ENCODE data around the gene C20orf204.
A peak's percentile ranks its signal among the peaks of the same experiment; 100 is the strongest.

Gene C20orf204

GRCh38 chr20:64038224-64038564, 2.2 kb downstream of the C20orf204 start:
- H3K27ac ChIP-seq = no peak overlapping the region
- no peak overlapping the region for H3K9ac ChIP-seq (ENCODE audit: insufficient read length)
- no peaks in the 10 kb centered on the region for H3K36me3 ChIP-seq (ENCODE audit: insufficient read depth, low read length)

GRCh38 chr20:64038565-64039292, 2.7 kb downstream of the C20orf204 start:
- Histone ChIP-seq H3K36me3 (ENCODE audit: insufficient read depth, low read length) (no peaks in the 10 kb centered on the region), H3K4me3 (peak overlapping the region; percentile 79), H3K9me3 (ENCODE audit: low read depth, low read length) (no peaks in the 10 kb centered on the region), H3K27ac (no peak overlapping the region), H3K9ac (ENCODE audit: insufficient read length) (peak overlapping the region; percentile 53)
- peak; percentile 22; the same call in 1 of the 2 replicates for TF ChIP-seq POLR2AphosphoS5 (IDR thresholded peaks at IDR 0.05; ENCODE audit: borderline replicate concordance, low read depth, low read length)
- no peak for TF ChIP-seq FOXP2 (optimal IDR thresholded peaks at IDR 0.05; ENCODE audit: control extremely low read depth, extremely low read length, insufficient read depth)
- DNase-seq (ENCODE audit: low read depth, low spot score) = no peak

More at GRCh38 chr20:64038224-64038564, 2.2 kb downstream of the C20orf204 start:
- DNase-seq (ENCODE audit: low read depth, low spot score) = no peak
- TF ChIP-seq EZH2 (IDR thresholded peaks at IDR 0.05) = no peak
- no peak for TF ChIP-seq FOXP2 (optimal IDR thresholded peaks at IDR 0.05; ENCODE audit: control extremely low read depth, extremely low read length, insufficient read depth)
- no peak for TF ChIP-seq POLR2AphosphoS5 (IDR thresholded peaks at IDR 0.05; ENCODE audit: borderline replicate concordance, low read depth, low read length)
- Histone ChIP-seq H3K4me3 (peak overlapping the region; percentile 79), H3K9me3 (ENCODE audit: low read depth, low read length) (no peaks in the 10 kb centered on the region)

DNA sequence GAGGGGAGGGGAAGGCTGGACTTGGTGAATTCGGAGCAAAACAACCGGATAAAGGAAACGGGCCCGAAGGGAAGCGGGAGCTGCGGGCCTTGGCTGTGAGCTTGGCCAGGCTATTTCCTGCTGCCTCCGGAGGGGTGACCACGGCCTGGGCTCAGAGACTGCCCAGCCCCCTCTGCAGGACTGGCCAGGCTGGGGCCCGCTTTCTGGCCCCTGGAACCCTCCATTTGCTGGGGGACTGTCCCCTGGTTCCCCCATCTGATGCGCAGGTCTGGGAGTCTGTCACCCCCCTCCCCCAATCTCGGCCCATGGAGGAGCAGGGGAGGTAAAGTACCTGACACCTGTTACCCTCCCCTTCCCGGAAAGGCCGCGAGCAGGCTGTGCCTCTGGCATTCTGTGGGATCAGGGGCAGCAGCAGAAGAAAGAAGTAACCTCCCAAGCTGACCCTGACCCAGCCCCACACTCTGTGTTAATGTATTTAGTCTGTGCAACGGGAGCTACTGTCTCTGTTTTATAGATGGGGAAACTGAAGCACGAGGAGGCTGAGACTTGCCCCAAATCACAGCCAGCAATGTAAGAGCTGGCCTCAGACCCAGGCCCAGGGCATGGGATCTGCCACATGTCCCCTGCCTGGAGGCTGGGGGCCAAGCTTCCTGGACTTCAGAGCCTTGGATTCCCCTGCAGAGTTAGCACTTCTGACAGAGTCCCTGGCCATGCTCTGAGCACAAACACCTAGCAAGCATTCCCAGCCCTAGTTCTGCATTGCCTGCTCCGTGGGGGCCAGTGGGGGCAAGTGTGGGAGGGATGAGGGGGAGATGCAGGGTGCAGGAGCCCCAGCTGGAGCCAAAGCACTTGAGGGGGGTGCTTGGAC, 3.5 kb downstream of the C20orf204 start:
- no peak overlapping the region for H3K27ac ChIP-seq
- H3K9me3 ChIP-seq (ENCODE audit: low read depth, low read length) = no peaks in the 10 kb centered on the region
- peak overlapping the region; percentile 53 for H3K9ac ChIP-seq (ENCODE audit: insufficient read length)
- no peak for DNase-seq (ENCODE audit: low read depth, low spot score)
- TF ChIP-seq POLR2AphosphoS5 (IDR thresholded peaks at IDR 0.05; ENCODE audit: borderline replicate concordance, low read depth, low read length) (no peak), EZH2 (IDR thresholded peaks at IDR 0.05) (no peak), FOXP2 (optimal IDR thresholded peaks at IDR 0.05; ENCODE audit: control extremely low read depth, extremely low read length, insufficient read depth) (no peak)
- no peaks in the 10 kb centered on the region for H3K36me3 ChIP-seq (ENCODE audit: insufficient read depth, low read length)
- H3K4me3 ChIP-seq = peak overlapping the region; percentile 79

- H3K9me3 ChIP-seq (ENCODE audit: low read depth, low read length) = no peaks in the 10 kb centered on the region
- TF ChIP-seq FOXP2 (optimal IDR thresholded peaks at IDR 0.05; ENCODE audit: control extremely low read depth, extremely low read length, insufficient read depth) (no peak), POLR2AphosphoS5 (IDR thresholded peaks at IDR 0.05; ENCODE audit: borderline replicate concordance, low read depth, low read length) (no peak), EZH2 (IDR thresholded peaks at IDR 0.05) (no peak)
- H3K9ac ChIP-seq (ENCODE audit: insufficient read length) = no peak overlapping the region
Observed at GRCh38 chr20:64040231-64041039, 4.5 kb downstream of the C20orf204 start.

DNA sequence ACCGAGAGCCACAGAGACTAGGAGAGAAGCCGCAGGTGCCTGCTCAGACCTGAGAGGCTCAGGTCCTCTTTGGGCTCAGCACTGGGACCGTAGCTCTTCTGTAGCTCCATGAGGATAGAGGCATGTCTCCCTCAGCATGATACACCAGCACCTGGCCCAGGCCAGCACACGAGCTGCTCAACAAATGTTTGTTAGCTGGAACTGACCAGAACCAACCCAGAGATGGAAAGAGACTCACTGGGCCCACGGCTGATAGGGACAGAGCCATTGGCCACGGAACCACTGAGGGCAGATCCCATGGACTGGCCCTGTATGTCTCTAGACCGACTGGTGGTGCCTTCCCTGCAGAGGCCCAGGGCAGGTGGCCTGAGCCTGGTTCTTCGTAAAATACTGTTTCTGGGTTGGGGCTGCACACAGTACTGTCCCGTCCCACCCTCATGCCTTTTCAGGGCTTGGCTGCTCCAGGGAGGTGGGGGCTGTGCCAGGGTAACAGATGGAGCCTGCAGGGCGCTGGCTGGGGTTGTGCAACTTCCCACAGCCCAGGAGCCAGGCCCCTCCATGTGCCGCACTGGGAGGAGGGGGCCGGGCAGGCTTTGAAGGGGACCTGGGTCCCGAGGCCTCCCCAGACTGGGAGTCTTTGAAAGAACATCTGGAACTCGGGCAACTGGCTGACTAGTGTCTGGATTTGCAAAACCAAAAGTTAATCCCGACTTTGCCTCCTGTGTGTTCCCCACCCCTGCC, 5.2 kb downstream of the C20orf204 start:
- peak overlapping the region; percentile 42 for H3K4me3 ChIP-seq
- no peaks in the 10 kb centered on the region for H3K36me3 ChIP-seq (ENCODE audit: insufficient read depth, low read length)
- no peak for TF ChIP-seq EZH2 (IDR thresholded peaks at IDR 0.05)
- TF ChIP-seq FOXP2 (optimal IDR thresholded peaks at IDR 0.05; ENCODE audit: control extremely low read depth, extremely low read length, insufficient read depth) = no peak
- TF ChIP-seq POLR2AphosphoS5 (IDR thresholded peaks at IDR 0.05; ENCODE audit: borderline replicate concordance, low read depth, low read length) = no peak
- peak overlapping the region; percentile 85 for H3K27ac ChIP-seq
- H3K9me3 ChIP-seq (ENCODE audit: low read depth, low read length) = no peaks in the 10 kb centered on the region
- H3K9ac ChIP-seq (ENCODE audit: insufficient read length) = no peak overlapping the region
- no peak for DNase-seq (ENCODE audit: low read depth, low spot score)

More at GRCh38 chr20:64040231-64041039, 4.5 kb downstream of the C20orf204 start:
- DNase-seq (ENCODE audit: low read depth, low spot score) = no peak
- no peak overlapping the region for H3K4me3 ChIP-seq
- no peaks in the 10 kb centered on the region for H3K36me3 ChIP-seq (ENCODE audit: insufficient read depth, low read length)
- peak overlapping the region; percentile 85; the same call in 1 of the 2 replicates for H3K27ac ChIP-seq

DNA sequence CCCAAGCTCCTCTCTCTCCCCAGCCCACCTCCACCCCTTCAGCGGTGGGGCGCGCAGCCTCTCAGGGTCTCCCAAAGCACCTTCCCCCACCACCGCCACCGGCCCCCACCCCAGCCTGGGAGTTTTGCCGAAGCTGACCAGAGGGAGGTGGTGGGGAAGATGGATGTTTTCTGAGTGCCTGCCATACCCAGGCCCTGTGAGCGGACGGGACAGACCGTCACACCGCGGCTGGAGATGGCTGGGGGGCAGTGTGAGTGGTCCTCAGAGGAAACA, 5.7 kb downstream of the C20orf204 start:
- Histone ChIP-seq H3K36me3 (ENCODE audit: insufficient read depth, low read length) (peaks cover under 1% of the 10 kb centered on the region; the same call in 1 of the 2 replicates), H3K27ac (peak overlapping the region; percentile 85), H3K9me3 (ENCODE audit: low read depth, low read length) (no peaks in the 10 kb centered on the region), H3K4me3 (peak overlapping the region; percentile 42), H3K9ac (ENCODE audit: insufficient read length) (no peak overlapping the region)
- DNase-seq (ENCODE audit: low read depth, low spot score) = no peak
- TF ChIP-seq EZH2 (IDR thresholded peaks at IDR 0.05) (no peak), FOXP2 (optimal IDR thresholded peaks at IDR 0.05; ENCODE audit: control extremely low read depth, extremely low read length, insufficient read depth) (no peak), POLR2AphosphoS5 (IDR thresholded peaks at IDR 0.05; ENCODE audit: borderline replicate concordance, low read depth, low read length) (no peak)

GRCh38 chr20:64042054-64042781, 6.2 kb downstream of the C20orf204 start:
- Histone ChIP-seq H3K4me3 (peak overlapping the region; percentile 42; the same call in 1 of the 2 replicates), H3K9ac (ENCODE audit: insufficient read length) (no peak overlapping the region), H3K27ac (peak overlapping the region; percentile 85)

More at GRCh38 chr20:64042054-64042781, 6.2 kb downstream of the C20orf204 start:
- Histone ChIP-seq H3K36me3 (ENCODE audit: insufficient read depth, low read length) (peaks cover 5% of the 10 kb centered on the region), H3K9me3 (ENCODE audit: low read depth, low read length) (no peaks in the 10 kb centered on the region)
- TF ChIP-seq FOXP2 (optimal IDR thresholded peaks at IDR 0.05; ENCODE audit: control extremely low read depth, extremely low read length, insufficient read depth) (no peak), POLR2AphosphoS5 (IDR thresholded peaks at IDR 0.05; ENCODE audit: borderline replicate concordance, low read depth, low read length) (no peak), EZH2 (IDR thresholded peaks at IDR 0.05) (no peak)
- no peak for DNase-seq (ENCODE audit: low read depth, low spot score)
